ENCODE data around the gene FCGR3A. TPM values are rescaled to one million over a fixed set of nuclear protein-coding genes. Genes with fewer than 3 reads are reported as not detected.
"Not testable (repeated sequence)": the region's sequence is repeated elsewhere in the genome, so short reads cannot be mapped to it uniquely, and the experiment has no call there.

The FCGR3A gene
- 10 to 100 TPM in 1 of 2 donors, 1 to 10 TPM in 1; 3.2 to 10.1 TPM for total RNA-seq

DNA sequence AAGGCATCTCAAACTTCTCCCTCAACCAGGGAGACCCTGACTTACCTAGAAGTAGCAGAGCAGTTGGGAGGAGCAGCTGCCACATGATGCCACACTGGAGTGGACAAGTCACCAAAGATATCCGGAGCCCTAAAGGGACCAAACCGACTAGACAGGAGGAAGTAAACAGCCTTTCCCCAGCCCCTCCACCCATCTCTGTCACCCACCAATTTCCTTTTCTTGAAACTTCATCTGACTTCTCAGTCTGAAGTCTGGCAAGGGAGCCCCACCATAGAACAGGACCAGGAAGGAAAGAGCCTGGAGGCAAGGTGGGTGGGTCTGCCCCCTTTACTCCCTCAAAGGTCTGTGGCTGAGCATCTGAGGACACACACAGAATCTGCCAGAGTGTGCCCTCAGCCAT lies at the start of gene FCGR3A:
TSS of gene FCGR3A (minus strand) at position 167 of the 400 bp plus-strand sequence. CDS start at position 85, 82 bp downstream.
- TF ChIP-seq, protein P1, sequence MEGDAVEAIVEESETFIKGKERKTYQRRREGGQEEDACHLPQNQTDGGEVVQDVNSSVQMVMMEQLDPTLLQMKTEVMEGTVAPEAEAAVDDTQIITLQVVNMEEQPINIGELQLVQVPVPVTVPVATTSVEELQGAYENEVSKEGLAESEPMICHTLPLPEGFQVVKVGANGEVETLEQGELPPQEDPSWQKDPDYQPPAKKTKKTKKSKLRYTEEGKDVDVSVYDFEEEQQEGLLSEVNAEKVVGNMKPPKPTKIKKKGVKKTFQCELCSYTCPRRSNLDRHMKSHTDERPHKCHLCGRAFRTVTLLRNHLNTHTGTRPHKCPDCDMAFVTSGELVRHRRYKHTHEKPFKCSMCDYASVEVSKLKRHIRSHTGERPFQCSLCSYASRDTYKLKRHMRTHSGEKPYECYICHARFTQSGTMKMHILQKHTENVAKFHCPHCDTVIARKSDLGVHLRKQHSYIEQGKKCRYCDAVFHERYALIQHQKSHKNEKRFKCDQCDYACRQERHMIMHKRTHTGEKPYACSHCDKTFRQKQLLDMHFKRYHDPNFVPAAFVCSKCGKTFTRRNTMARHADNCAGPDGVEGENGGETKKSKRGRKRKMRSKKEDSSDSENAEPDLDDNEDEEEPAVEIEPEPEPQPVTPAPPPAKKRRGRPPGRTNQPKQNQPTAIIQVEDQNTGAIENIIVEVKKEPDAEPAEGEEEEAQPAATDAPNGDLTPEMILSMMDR (IDR thresholded peaks at IDR 0.05) = no peak
- no peak within 1 kb of the TSS for H3K27ac ChIP-seq
- intact Hi-C loops (cut with DNase I) = no loop called here
- no peaks in the 10 kb centered on the region for H3K36me3 ChIP-seq
- H3K9ac ChIP-seq (ENCODE audit: low read depth in 2 of 2, low read length in 2 of 2) = no peak within 1 kb of the TSS
- H3K9me3 ChIP-seq = no peaks in the 10 kb centered on the region
- DNase-seq = no peak
- no peaks in the 10 kb centered on the region for H3K4me1 ChIP-seq
- H3K4me3 ChIP-seq = no peak within 1 kb of the TSS
- no peaks in the 10 kb centered on the region for H3K27me3 ChIP-seq

GRCh38 chr1:161597077-161597476 lies 47.5 kb upstream of the FCGR3A start:
- H3K27ac ChIP-seq; H3K9ac ChIP-seq (ENCODE audit: low read depth in 2 of 2, low read length in 2 of 2); H3K4me1 ChIP-seq; intact Hi-C loops (cut with DNase I); H3K27me3 ChIP-seq; H3K4me3 ChIP-seq; H3K36me3 ChIP-seq; DNase-seq; H3K9me3 ChIP-seq: not testable (repeated sequence)

DNA sequence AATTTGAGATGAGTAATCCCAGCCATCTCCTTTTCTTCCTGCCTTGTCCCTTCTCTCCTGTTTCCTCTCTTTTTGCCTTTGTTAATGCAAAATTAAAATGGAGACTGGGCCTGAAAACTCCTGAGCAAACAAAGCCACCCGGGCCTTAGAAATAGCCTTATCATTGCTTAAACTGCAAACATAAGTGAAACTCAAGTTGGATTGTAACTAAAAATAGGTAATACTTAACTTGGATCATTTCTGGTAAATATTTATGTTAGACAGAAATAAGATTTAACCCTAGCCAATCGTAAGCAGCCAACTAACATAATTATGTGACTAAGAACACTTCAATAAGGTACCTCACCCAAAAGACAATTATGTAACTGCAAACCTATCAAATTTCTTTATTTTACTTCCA lies 46.0 kb upstream of the FCGR3A start:
- H3K4me1 ChIP-seq; H3K36me3 ChIP-seq; H3K9me3 ChIP-seq; H3K4me3 ChIP-seq; DNase-seq; intact Hi-C loops (cut with DNase I); H3K27ac ChIP-seq; H3K27me3 ChIP-seq; H3K9ac ChIP-seq (ENCODE audit: low read depth in 2 of 2, low read length in 2 of 2): not testable (repeated sequence)

DNA sequence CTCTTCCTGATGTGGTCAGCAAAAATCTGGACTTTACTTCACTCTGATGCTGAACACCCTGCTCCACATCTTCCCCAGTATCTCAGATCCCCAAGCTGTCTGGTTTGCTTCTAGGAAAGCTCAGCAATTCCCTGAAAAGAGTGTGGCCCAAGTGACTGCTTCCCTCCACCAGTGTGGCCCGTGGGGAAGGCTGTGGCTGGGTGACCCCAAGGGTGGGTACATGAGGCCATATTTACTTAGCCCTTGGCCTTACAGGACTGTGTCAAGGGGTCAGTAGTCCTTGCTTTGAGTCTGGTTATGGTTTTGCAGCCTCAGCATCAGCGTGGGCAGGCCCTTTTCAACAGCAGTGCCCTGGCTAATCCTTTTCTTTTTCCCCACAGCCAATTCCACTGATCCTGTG lies 45.6 kb upstream of the FCGR3A start:
- DNase-seq; H3K4me1 ChIP-seq; H3K4me3 ChIP-seq; H3K27ac ChIP-seq; intact Hi-C loops (cut with DNase I); H3K9ac ChIP-seq (ENCODE audit: low read depth in 2 of 2, low read length in 2 of 2); H3K27me3 ChIP-seq; H3K36me3 ChIP-seq; H3K9me3 ChIP-seq: not testable (repeated sequence)

DNA sequence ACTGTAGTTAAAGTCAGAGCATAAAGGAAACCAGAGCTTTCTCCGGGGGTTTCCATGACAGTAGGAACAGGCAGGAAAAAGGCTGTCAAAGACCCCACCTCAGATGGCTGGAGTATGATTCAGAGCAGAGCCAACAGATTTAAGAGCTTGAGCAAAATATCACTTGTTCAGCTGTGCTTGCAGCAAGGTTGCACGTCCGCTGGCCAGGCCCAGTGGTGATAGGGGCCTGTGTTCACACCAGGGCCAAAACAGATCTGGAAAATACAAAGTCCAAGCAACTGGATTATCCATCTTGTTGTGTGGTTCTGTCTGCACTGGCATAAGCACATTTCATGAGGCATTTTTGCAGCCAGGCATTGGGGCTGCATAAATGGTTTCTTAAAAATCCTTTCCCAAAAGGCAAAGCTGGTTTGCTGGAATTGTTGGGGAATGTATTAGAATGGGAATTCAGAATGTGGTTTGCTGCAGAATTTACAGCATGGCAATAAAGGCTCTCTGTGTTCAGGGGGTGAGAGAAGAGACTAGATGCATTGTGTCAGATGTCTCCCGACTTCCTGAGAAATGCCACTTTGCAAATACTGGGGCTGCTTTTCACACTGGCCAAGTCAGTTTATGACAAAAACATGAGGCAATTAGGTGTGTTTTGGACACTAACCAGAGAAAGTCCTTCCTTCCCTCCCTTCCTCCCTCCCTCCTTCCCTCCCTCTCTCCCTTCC lies 44.8 kb upstream of the FCGR3A start:
- H3K4me3 ChIP-seq; H3K4me1 ChIP-seq; H3K27me3 ChIP-seq; H3K9ac ChIP-seq (ENCODE audit: low read depth in 2 of 2, low read length in 2 of 2); H3K27ac ChIP-seq; intact Hi-C loops (cut with DNase I); H3K36me3 ChIP-seq; H3K9me3 ChIP-seq; DNase-seq: not testable (repeated sequence)

DNA sequence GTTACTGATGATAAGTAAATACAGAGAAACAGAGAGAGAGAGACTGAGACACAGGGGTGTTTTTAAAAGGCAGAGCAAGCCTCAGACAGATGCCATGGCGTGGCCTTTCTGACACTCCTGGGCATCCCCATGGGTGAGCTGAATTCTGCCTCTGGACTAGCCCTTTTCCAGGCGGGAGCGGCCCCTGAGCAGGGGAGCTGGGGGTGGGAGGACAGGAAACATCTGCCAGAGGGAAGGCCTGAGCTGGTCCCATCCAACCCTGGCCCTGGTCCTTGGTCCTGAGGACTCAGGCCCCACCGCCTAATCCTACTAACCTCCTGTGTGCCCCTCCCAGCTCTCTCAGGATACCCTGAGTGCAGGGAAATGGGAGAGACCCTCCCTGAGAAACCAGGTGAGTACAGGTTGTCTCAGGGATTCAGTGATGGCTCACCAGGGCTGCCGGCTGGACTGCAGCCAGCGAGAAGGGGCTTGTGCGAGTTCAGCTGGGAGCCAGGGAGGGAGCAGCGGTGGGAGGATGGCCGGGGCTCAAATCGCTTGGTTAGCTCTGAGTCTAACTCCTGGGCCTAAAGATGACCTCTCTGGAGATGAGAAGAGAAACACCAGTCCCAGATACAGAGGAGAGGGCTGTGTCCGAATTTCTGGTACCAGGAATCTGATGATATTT lies 43.6 kb upstream of the FCGR3A start:
- H3K27ac ChIP-seq; H3K4me3 ChIP-seq; H3K27me3 ChIP-seq; intact Hi-C loops (cut with DNase I); H3K36me3 ChIP-seq; DNase-seq; H3K9me3 ChIP-seq; H3K4me1 ChIP-seq; H3K9ac ChIP-seq (ENCODE audit: low read depth in 2 of 2, low read length in 2 of 2): not testable (repeated sequence)

GRCh38 chr1:161592586-161592985 lies 43.0 kb upstream of the FCGR3A start:
- H3K9ac ChIP-seq (ENCODE audit: low read depth in 2 of 2, low read length in 2 of 2); H3K4me3 ChIP-seq; intact Hi-C loops (cut with DNase I); H3K36me3 ChIP-seq; H3K27ac ChIP-seq; DNase-seq; H3K9me3 ChIP-seq; H3K27me3 ChIP-seq; H3K4me1 ChIP-seq: not testable (repeated sequence)

GRCh38 chr1:161589920-161590319 lies 40.3 kb upstream of the FCGR3A start:
- H3K4me1 ChIP-seq; H3K27me3 ChIP-seq; H3K9ac ChIP-seq (ENCODE audit: low read depth in 2 of 2, low read length in 2 of 2); H3K4me3 ChIP-seq; intact Hi-C loops (cut with DNase I); H3K9me3 ChIP-seq; DNase-seq; H3K36me3 ChIP-seq; H3K27ac ChIP-seq: not testable (repeated sequence)

DNA sequence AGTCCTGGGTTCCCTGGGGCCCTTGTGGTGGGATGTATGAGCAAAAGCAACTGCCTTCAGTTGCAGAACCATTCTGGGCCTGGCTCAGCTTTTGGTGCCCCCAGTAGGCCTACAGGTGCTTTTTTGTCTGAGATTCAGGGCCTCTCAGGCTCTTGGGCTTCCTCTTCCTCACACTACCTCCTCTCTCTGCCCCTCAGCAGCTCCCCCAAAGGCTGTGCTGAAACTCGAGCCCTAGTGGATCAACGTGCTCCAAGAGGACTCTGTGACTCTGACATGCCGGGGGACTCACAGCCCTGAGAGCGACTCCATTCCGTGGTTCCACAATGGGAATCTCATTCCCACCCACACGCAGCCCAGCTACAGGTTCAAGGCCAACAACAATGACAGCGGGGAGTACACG lies 39.7 kb upstream of the FCGR3A start:
- H3K36me3 ChIP-seq; intact Hi-C loops (cut with DNase I): not testable (repeated sequence)

GRCh38 chr1:161588596-161588995 lies 39.0 kb upstream of the FCGR3A start:
- intact Hi-C loops (cut with DNase I); H3K27ac ChIP-seq; H3K27me3 ChIP-seq; DNase-seq; H3K4me3 ChIP-seq; H3K36me3 ChIP-seq; H3K9me3 ChIP-seq; H3K9ac ChIP-seq (ENCODE audit: low read depth in 2 of 2, low read length in 2 of 2); H3K4me1 ChIP-seq: not testable (repeated sequence)

More for the DNA sequence above, 39.7 kb upstream of the FCGR3A start:
- H3K9ac ChIP-seq (ENCODE audit: low read depth in 2 of 2, low read length in 2 of 2); H3K9me3 ChIP-seq; H3K27me3 ChIP-seq; H3K27ac ChIP-seq; H3K4me3 ChIP-seq; H3K4me1 ChIP-seq; DNase-seq: not testable (repeated sequence)

DNA sequence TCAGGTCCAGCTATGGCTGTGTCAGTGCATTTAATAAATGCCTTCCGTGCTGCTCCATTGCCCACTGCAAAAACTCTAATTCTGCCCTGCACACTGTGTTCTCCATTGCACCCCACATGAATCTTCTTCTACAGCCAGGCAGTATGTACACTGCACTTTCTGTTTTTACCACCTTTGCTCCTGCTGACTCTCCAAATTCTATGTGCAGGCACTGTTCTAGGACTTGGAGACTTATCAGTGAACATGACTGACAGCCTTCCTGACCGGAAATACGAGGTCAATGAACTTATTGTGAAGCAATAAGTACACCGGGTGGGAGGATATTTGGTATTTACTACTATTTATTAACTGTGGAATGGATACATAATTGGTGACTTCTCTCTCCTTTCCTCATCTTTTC lies 33.3 kb upstream of the FCGR3A start:
- H3K9ac ChIP-seq (ENCODE audit: low read depth in 2 of 2, low read length in 2 of 2); H3K36me3 ChIP-seq; H3K4me3 ChIP-seq; H3K27me3 ChIP-seq; H3K4me1 ChIP-seq; intact Hi-C loops (cut with DNase I); H3K9me3 ChIP-seq; H3K27ac ChIP-seq; DNase-seq: not testable (repeated sequence)

DNA sequence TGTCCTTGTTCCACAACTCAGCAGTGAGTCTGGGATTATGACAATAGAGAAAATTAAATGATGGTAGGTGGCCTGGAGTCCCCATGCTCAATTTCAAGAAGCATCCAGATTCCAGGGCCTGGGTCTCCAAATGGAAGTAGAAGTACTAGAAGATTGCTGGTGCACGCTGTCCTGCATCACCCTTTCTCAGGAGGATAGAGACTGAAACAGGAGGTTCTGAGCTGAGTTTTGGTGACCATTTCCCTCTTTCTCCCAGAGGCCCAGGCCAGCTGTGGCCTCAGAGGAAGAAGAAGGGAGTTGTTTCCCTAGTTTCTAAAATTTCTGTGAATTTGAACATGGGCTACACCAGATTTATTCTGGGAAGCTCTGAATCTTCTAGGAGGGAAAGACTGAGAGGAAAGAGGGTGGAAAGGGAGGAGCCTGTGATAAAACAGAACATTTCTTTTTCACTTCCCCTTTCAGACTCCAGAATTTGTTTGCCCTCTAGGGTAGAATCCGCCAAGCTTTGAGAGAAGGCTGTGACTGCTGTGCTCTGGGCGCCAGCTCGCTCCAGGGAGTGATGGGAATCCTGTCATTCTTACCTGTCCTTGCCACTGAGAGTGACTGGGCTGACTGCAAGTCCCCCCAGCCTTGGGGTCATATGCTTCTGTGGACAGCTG lies 31.4 kb upstream of the FCGR3A start:
- H3K27ac ChIP-seq; H3K9ac ChIP-seq (ENCODE audit: low read depth in 2 of 2, low read length in 2 of 2); H3K4me3 ChIP-seq; intact Hi-C loops (cut with DNase I); H3K27me3 ChIP-seq; H3K4me1 ChIP-seq; H3K9me3 ChIP-seq; DNase-seq; H3K36me3 ChIP-seq: not testable (repeated sequence)
